HG02642 (cell line): ENCODE data around the gene CAPN9.
"Not testable (repeated sequence)": the region's sequence is repeated elsewhere in the genome, so short reads cannot be mapped to it uniquely, and the experiment has no call there.

Experiments used
- ATAC-seq: cut with Tn5 transposase; IDR thresholded peaks from one replicate; pipeline ENCODE4 v1.9.1; 2021; ENCODE audit warnings: mild to moderate bottlenecking; ENCODE audit not compliant: unreplicated experiment, poor library complexity

The CAPN9 gene

GRCh38 chr1:230766318-230766717, 19.1 kb downstream of the CAPN9 start:
- no peak for ATAC-seq

GRCh38 chr1:230767859-230768612, 20.8 kb downstream of the CAPN9 start:
- not testable (repeated sequence) for ATAC-seq

GRCh38 chr1:230768903-230769570, 21.8 kb downstream of the CAPN9 start:
- ATAC-seq: no peak

- no peak for ATAC-seq
Measured at GRCh38 chr1:230770317-230770716, 23.1 kb downstream of the CAPN9 start.

GRCh38 chr1:230771773-230772354, 24.7 kb downstream of the CAPN9 start:
- no peak for ATAC-seq

GRCh38 chr1:230772457-230773395, 25.5 kb downstream of the CAPN9 start:
- no peak for ATAC-seq

- ATAC-seq: no peak
Measured at GRCh38 chr1:230773396-230774033, 26.3 kb downstream of the CAPN9 start.

- no peak for ATAC-seq
Measured at GRCh38 chr1:230778916-230779590, 31.9 kb downstream of the CAPN9 start.

GRCh38 chr1:230781131-230781530, 33.9 kb downstream of the CAPN9 start:
- ATAC-seq: no peak

GRCh38 chr1:230781594-230781993, 34.4 kb downstream of the CAPN9 start:
- no peak for ATAC-seq

GRCh38 chr1:230784163-230784562, 37.0 kb downstream of the CAPN9 start:
- ATAC-seq: no peak

GRCh38 chr1:230785636-230786384, 38.6 kb downstream of the CAPN9 start:
- no peak for ATAC-seq

- ATAC-seq: no peak
Measured at GRCh38 chr1:230786385-230786753, 39.2 kb downstream of the CAPN9 start.

- ATAC-seq: no peak
Measured at GRCh38 chr1:230787471-230787870, 40.3 kb downstream of the CAPN9 start.

GRCh38 chr1:230788561-230789275, 41.5 kb downstream of the CAPN9 start:
- ATAC-seq: no peak

GRCh38 chr1:230790026-230790425, 42.8 kb downstream of the CAPN9 start:
- no peak for ATAC-seq

GRCh38 chr1:230791986-230792564, 44.9 kb downstream of the CAPN9 start:
- ATAC-seq: no peak
